MM.1S (cell line): Measurements from ENCODE around the gene SVOP.

Experiments
- DNase-seq: peaks from one replicate; pipeline ENCODE4 v3.0.0-alpha.2; 2015
- H2AFZ ChIP-seq: fragments of 300-600 bp; sonication (generic); 2 replicates; pipeline ENCODE4 v1.6.0; 2016; ENCODE audit warnings: antibody characterized with exemption, low read length
- H3F3A ChIP-seq: fragments of 300-600 bp; sonication (generic); 2 replicates; pipeline ENCODE4 v1.6.1; 2016; ENCODE audit warnings: mild to moderate bottlenecking, antibody characterized with exemption, low read length, moderate library complexity, mixed read lengths; ENCODE audit not compliant: insufficient read depth
- H3K27ac ChIP-seq: fragments of 300-600 bp; sonication (generic); 2 replicates; pipeline ENCODE4 v1.5.1; 2016; ENCODE audit warnings: mild to moderate bottlenecking, low read length
- H3K27me3 ChIP-seq: fragments of 300-600 bp; sonication (generic); replicated peaks from 2 replicates; pipeline ENCODE4 v1.6.0; 2016; ENCODE audit warnings: low read length; ENCODE audit not compliant: insufficient read depth
- H3K36me3 ChIP-seq: fragments of 300-600 bp; sonication (generic); replicated peaks from 2 replicates; pipeline ENCODE4 v1.6.1; 2016; ENCODE audit warnings: mild to moderate bottlenecking, low read length, mixed read lengths; ENCODE audit not compliant: insufficient read depth
- H3K4me1 ChIP-seq: fragments of 300-600 bp; sonication (generic); 2 replicates; pipeline ENCODE4 v1.6.1; 2016; ENCODE audit warnings: low read length, mixed read lengths
- H3K4me2 ChIP-seq: fragments of 300-600 bp; sonication (generic); 2 replicates; pipeline ENCODE4 v1.6.0; 2016; ENCODE audit warnings: low read depth, low read length
- H3K4me3 ChIP-seq: fragments of 300-600 bp; sonication (generic); 2 replicates; pipeline ENCODE4 v1.5.1; 2016; ENCODE audit warnings: low read length, mixed read lengths
- H3K79me2 ChIP-seq: fragments of 300-600 bp; sonication (generic); 2 replicates; pipeline ENCODE4 v1.6.1; 2016; ENCODE audit warnings: mixed run types, low read length, mixed read lengths
- H3K9ac ChIP-seq: fragments of 300-600 bp; sonication (generic); 2 replicates; pipeline ENCODE4 v1.6.1; 2016; ENCODE audit warnings: low read length, mixed read lengths
- H3K9me2 ChIP-seq: fragments of 300-600 bp; sonication (generic); replicated peaks from 2 replicates; pipeline ENCODE4 v1.6.1; 2016; ENCODE audit warnings: mild to moderate bottlenecking, low read length, mixed read lengths; ENCODE audit not compliant: insufficient read depth
- H3K9me3 ChIP-seq: fragments of 300-600 bp; sonication (generic); replicated peaks from 2 replicates; pipeline ENCODE4 v1.6.1; 2016; ENCODE audit warnings: mild to moderate bottlenecking, low read length, mixed read lengths; ENCODE audit not compliant: insufficient read depth
- H4K20me1 ChIP-seq: fragments of 300-600 bp; sonication (generic); 2 replicates; pipeline ENCODE4 v1.6.1; 2016; ENCODE audit warnings: mild to moderate bottlenecking, low read length, moderate library complexity, mixed read lengths; ENCODE audit not compliant: insufficient read depth
- CTCF ChIP-seq: fragments of 300-600 bp; sonication (generic); IDR thresholded peaks from 2 replicates; pipeline ENCODE4 v1.5.1; 2016; ENCODE audit warnings: antibody characterized with exemption, low read length, mixed read lengths
- EZH2 ChIP-seq: fragments of 300-600 bp; sonication (generic); optimal IDR thresholded peaks from 2 replicates; pipeline ENCODE3; 2017; ENCODE audit warnings: low read depth, mild to moderate bottlenecking, antibody characterized with exemption, low read length, mixed read lengths
- EZH2phosphoT487 ChIP-seq: fragments of 300-600 bp; sonication (generic); IDR thresholded peaks from 2 replicates; pipeline ENCODE4 v1.6.1; 2018; ENCODE audit warnings: antibody characterized with exemption, low read length

SVOP gene

GRCh38 chr12:108907839-108908351 lies 113.0 kb downstream of the SVOP start:
- H2AFZ ChIP-seq = no peak overlapping the region
- no peak overlapping the region for H3K4me3 ChIP-seq
- no peaks in the 10 kb centered on the region for H3K4me1 ChIP-seq
- no peaks in the 10 kb centered on the region for H3K79me2 ChIP-seq
- TF ChIP-seq EZH2phosphoT487 (no peak), EZH2 (no peak), CTCF (no peak)
- DNase-seq = no peak
- no peaks in the 10 kb centered on the region for H4K20me1 ChIP-seq
- H3K36me3 ChIP-seq = no peaks in the 10 kb centered on the region
- no peak overlapping the region for H3K9ac ChIP-seq
- H3K27ac ChIP-seq = no peak overlapping the region
- no peaks in the 10 kb centered on the region for H3K9me2 ChIP-seq
- H3F3A ChIP-seq = no peaks in the 10 kb centered on the region
- H3K4me2 ChIP-seq = no peak overlapping the region
- no peaks in the 10 kb centered on the region for H3K27me3 ChIP-seq
- no peaks in the 10 kb centered on the region for H3K9me3 ChIP-seq

GRCh38 chr12:108906971-108907370 lies 113.9 kb downstream of the SVOP start:
- H3K79me2 ChIP-seq = no peaks in the 10 kb centered on the region
- H3K9ac ChIP-seq = no peak overlapping the region
- no peak overlapping the region for H3K4me2 ChIP-seq
- TF ChIP-seq EZH2phosphoT487 (no peak), EZH2 (no peak), CTCF (no peak)
- no peaks in the 10 kb centered on the region for H3K9me2 ChIP-seq
- H3K4me3 ChIP-seq = no peak overlapping the region
- H3K27ac ChIP-seq = no peak overlapping the region
- H3K9me3 ChIP-seq = no peaks in the 10 kb centered on the region
- no peak overlapping the region for H2AFZ ChIP-seq
- no peaks in the 10 kb centered on the region for H3K27me3 ChIP-seq
- no peak for DNase-seq
- no peaks in the 10 kb centered on the region for H4K20me1 ChIP-seq
- no peaks in the 10 kb centered on the region for H3K36me3 ChIP-seq
- H3K4me1 ChIP-seq = no peaks in the 10 kb centered on the region
- no peaks in the 10 kb centered on the region for H3F3A ChIP-seq

GRCh38 chr12:108905725-108906124 lies 115.1 kb downstream of the SVOP start:
- TF ChIP-seq EZH2phosphoT487 (no peak), CTCF (no peak), EZH2 (no peak)
- Histone ChIP-seq H3F3A (no peaks in the 10 kb centered on the region), H3K9me2 (no peaks in the 10 kb centered on the region), H2AFZ (no peak overlapping the region), H3K4me2 (no peak overlapping the region), H3K79me2 (no peaks in the 10 kb centered on the region), H3K27me3 (no peaks in the 10 kb centered on the region), H3K36me3 (no peaks in the 10 kb centered on the region), H3K9me3 (no peaks in the 10 kb centered on the region), H3K27ac (no peak overlapping the region), H3K4me1 (no peaks in the 10 kb centered on the region), H3K4me3 (no peak overlapping the region), H4K20me1 (no peaks in the 10 kb centered on the region), H3K9ac (no peak overlapping the region)
- no peak for DNase-seq
